ENCODE measurements around the gene TTLL12.

DNA sequence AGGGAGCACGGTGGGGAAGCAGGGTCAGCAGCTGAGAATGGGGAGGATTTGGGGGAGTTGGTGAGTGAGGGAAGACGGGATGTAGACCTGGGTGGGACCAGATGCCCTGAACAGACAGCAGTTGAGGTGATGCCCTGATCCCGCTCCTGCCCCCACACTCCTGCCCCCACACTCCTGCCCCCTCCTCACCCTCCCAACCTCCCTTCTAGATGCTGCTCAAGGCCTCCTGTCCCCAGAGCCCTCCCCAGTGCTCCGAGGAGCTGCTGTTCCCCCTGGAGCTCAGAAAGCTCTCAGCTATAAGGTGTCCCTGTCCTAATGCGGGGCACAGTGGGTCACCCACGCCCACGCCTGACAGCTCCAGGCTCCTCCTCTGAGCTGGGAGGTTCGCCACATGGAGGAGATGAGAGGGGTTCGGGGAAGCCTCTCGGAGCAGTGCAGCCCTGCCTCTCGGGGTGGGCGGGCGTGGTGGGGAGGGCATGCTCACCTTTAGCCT is 25.1 kb upstream of the TTLL12 start:
- TF ChIP-seq, protein P1, sequence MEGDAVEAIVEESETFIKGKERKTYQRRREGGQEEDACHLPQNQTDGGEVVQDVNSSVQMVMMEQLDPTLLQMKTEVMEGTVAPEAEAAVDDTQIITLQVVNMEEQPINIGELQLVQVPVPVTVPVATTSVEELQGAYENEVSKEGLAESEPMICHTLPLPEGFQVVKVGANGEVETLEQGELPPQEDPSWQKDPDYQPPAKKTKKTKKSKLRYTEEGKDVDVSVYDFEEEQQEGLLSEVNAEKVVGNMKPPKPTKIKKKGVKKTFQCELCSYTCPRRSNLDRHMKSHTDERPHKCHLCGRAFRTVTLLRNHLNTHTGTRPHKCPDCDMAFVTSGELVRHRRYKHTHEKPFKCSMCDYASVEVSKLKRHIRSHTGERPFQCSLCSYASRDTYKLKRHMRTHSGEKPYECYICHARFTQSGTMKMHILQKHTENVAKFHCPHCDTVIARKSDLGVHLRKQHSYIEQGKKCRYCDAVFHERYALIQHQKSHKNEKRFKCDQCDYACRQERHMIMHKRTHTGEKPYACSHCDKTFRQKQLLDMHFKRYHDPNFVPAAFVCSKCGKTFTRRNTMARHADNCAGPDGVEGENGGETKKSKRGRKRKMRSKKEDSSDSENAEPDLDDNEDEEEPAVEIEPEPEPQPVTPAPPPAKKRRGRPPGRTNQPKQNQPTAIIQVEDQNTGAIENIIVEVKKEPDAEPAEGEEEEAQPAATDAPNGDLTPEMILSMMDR (IDR thresholded peaks at IDR 0.05): no peak
- no peak for TF ChIP-seq POLR2A (IDR thresholded peaks at IDR 0.05)

All from tibial nerve (tissue), 3 donors.